Stimulated activated CD4-positive, alpha-beta T cell treated with anti-CD3 and anti-CD28 coated beads, TNF-alpha, amount 100 ng/mL, for 1 hour (primary cell): ENCODE measurements around the gene FAT1.

Experiments used
- DNase-seq, 3 donors: peaks; one replicate each; pipeline ENCODE4 v3.0.0-alpha.2; 2020; ENCODE audit warnings: low read depth in 3 of 3, low spot score in 1 of 3

The FAT1 gene

DNA sequence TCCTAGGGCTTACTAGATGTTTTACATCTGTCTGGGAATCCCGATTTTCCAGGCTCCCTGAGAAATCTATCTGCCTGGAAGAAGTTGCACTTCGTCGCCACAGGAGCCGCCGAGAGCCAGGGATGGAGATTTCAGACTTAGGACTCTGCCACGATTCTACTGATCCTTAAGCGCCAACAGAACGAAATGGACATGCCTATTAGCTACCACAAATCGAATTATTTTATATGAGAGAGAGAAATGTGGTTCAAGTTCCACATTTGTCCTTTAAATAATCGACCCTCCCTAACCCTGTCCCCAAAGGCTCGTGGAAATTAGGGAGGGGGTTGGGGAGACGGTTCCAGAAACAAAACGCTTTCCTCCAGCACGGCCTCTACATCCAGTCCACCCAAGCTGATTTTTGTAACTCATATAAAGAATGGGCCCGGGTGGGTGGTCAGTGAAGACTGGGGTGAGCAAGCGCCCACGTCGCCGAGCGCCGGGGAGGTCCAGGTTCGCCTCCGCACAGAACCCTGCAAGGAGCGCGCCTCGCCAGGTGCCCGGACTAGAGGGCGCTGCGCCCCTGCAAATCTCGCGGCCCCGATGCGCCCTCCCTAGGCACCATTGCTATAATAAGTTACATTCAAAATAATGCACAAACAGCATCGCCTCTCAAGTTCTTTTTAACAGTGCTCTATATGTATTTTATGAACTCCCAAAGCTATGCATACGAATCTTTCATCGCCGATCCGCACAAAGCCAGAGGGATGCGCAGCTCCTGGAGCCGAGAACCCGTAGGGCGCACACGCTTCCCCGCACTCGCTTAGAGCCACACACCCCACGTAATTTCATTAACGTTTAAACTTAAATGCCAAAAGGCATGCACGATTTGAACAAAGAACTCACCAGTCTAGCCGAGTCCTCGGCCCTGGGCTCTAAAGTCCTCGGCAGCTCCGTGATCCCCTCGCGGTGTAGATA is 2.1 kb upstream of the FAT1 start:
- no peak for DNase-seq

DNA sequence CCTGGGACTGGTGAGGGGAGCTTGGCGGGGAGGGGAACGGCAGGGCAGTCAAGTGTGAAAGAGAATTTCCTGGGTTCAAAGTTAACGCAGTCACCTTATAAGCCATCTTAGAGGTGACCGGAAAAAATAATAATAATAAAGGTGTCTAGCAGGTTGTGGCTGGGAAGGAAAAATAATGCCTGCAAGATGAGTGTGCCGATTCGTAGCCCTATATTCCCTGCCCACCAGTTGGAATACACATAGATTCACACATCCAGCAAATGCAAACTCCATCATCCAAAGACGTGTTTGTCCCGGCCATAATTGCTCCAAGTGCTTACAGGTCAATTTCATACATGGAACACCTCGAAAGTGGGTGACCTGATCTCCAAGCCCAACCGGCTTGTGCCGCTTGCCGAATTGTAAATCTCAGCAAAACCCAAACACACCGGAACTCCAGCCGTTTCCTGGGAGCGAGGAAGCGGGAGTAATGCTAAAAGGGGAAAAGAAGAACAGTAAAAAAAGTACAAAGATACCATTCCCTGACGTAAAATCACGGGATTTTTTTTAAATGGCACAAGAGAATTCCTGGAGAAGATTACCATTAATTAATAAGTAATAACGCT is 1.3 kb upstream of the FAT1 start:
- DNase-seq = no peak

- no peak for DNase-seq
Measured at GRCh38 chr4:186724058-186724863, 605 bp upstream of the FAT1 start.

DNA sequence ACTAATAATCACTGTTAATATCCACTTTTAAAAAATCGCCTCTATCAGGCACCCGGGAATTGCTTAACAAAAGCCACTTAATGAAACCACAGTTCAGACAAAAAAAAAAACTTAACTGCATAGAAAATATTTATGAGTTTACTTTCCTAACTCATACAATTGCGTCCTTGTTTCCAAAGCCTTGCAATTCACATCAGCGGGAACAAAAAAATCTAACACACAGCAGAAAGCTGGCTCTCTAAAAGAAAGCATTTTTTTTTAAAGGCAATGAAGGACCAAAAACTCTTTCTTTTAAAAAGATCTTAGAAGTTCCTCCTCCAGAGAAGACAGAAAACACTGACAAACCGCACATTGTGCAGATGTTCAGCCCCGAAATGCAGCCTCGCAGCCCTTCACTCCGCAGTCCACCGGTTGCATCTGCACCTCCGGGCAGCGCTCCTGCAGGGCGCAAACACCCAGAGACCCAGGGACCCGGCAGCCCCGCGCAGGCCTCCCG is 812 bp downstream of the FAT1 start:
- no peak for DNase-seq

DNA sequence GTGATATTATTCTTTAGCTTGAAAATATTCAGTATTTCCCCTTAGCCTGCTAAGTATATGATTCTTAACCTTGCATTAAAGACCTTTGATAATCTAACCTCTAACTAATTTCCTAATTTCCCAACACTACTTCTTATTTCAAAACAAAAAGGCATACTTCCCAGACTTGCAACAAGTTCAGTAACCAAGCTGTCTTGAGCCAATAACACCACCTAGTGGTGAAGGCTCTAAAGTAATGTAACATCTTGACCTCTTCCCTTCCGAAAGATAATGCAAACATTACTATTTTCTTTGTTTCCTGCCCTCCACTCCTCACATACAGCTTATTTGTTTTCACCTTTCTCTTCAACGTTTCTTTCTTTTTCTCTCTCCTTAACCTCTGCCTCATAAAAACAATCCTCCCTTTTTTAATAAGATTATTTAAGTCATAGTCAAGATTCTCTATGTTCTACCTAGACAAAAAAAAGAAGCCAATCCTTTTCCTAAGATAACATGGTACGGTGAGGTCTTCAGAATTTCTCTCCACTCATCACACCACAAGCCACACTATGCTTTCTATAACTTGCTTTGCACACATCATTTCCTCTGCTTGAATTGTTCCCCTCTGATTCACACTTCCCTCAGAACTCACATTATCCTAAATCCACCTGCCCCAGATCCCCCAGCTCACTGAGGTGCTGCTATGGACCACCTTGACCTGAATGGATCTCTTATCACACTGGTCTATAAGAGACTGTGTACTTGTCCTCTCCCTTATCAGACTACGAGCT is 3.5 kb downstream of the FAT1 start:
- no peak for DNase-seq

- no peak for DNase-seq
Measured at GRCh38 chr4:186717556-186717955, 6.1 kb downstream of the FAT1 start.

- no peak for DNase-seq
Measured at GRCh38 chr4:186715077-186715476, 8.6 kb downstream of the FAT1 start.

DNA sequence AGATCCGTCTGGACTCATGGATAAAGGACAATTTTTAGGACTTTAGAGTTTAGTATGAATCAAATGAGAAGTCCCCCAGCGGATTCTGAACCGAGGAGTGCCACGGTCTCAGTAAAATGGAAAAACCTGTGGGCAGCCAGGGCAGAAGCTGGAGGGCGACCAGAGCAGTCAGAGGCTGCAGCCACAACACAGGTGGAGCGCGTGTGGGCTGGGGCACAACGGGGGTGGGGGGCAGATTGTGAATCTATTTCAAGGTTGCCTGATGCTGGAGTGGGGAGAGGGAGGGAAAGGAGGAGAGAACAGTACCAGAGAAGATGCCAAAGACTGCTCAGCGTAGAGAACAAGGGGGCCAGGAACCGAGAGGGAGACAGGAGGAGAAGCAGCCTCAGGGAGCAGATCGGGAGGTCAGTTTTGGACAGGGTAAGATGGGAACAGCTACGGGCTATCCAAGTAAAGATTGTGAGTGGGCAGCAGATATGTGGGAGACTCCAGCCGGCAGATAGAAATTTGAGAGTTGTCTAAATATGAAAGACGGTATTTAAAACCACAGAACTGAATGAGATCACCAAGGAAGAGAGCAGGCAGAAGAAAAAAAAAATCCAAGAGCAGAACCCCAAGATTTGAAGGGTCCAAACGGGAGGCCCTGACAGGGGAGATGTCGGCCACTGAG is 9.5 kb downstream of the FAT1 start:
- no peak for DNase-seq

DNA sequence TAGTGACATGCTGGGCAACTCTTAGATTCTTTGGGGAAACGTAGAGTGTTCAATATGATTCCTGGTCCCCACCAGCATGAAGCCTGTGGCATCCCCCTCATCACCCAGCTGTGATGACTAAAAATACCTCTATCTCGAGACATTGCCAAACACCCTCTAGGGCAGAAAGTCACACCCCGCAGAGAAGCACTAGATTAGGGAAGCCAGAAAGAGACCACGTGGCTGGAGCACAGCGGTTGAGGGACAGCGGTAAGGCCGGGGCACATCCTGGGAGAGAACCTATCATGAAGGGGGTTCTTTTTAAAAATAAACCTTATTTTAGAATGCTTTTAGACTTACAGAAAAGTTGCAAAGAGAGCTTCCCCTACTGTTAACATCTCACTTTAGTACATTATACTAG is 11.0 kb downstream of the FAT1 start:
- DNase-seq = no peak

- DNase-seq = no peak
Measured at GRCh38 chr4:186710521-186711119, 13.0 kb downstream of the FAT1 start.

DNA sequence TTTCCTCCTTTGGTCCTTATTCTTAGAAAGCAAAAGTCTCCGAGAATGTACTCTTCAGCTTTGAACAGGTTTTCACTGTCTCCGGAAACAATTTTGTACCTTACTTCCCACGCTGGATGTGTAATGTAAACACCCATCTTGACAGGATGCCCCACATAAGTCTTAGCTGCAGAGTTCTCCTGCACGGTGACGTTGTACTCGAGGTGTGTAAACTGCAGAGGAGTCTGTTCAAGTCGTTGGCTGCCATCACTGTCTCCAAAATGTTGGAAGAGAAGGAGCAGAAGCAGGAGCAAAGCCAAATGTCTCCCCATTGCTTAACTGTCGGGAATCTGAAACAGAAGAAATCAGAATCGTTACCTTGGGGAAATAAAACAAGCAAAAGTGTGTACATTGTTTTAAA is 14.1 kb downstream of the FAT1 start:
- DNase-seq = no peak

DNA sequence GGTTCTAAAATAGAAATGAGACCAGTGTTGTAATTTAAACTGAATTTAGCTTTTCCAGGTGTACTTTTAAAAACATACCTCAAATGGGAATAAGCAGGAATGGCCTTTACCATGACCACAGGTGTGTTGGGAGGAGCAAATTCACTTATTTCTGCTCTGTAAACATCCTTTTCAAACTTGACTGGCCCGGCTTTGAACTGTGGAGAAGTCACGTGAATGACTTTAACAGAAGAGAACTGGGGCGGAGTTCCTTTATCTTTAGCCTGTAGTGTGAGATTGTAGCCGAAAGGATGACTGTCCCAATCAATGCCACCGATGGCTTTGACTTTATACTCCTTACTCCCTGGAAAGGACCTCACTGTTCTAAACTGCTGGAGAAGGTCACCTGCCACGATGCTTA is 15.1 kb downstream of the FAT1 start:
- no peak for DNase-seq

DNA sequence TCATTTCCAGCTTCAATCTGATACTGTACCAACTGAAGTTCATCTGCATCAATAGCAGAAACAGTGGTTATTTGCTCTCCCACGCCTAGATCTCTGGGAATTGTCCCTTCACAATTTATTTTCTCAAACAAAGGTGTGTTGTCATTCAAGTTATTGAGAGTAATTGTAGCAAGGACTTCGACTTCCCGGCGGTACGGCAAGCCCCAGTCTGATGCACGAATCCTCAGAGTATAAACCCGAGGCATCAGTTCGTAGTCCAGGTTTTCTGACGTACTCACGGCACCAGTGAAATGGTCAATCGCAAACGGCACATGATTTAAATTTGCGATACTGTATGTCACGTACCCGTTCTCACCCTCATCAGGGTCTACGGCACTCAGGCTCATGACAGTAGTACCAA is 15.7 kb downstream of the FAT1 start:
- no peak for DNase-seq

GRCh38 chr4:186707574-186707973 is 16.1 kb downstream of the FAT1 start:
- no peak for DNase-seq

DNA sequence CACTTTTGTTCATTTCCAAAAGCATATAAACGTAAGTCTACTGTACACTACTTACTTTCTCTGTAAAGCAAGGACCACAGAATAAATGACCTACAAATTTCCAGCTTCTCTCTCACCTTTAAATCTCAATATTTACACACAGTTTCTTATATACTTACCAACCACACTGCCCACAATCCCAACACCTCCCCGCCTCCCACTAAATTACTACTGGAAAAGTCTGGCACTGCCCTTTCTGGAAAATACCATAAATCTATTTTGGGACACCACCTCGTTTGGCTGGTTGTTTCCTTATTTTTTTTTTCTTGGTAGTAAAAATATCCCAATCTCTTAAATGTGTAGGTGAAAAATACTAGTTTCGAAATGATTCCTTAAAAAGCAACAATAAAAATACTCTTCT is 19.6 kb downstream of the FAT1 start:
- DNase-seq = no peak

GRCh38 chr4:186703510-186703909 is 20.1 kb downstream of the FAT1 start:
- DNase-seq = no peak

- DNase-seq = no peak
Measured at GRCh38 chr4:186702940-186703339, 20.7 kb downstream of the FAT1 start.

DNA sequence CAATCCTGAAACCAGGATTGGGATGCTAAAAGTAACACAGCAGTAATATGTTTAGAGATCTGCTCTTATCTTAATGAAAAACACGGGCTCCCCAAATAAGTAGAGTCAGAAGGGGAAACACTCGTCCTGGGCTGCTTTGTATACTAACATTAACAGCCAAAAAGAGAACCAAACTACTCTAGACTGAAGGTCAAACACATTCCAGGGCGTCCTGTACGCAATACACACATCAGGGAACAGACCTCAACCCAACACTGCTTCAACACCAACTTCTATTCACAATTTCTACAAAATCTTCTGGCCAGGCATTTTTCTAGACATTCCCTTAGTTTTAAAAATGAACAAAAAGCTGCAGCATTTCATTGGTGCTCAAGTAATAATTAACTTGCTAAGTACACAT is 21.4 kb downstream of the FAT1 start:
- no peak for DNase-seq

GRCh38 chr4:186701788-186702187 is 21.9 kb downstream of the FAT1 start:
- DNase-seq = no peak

DNA sequence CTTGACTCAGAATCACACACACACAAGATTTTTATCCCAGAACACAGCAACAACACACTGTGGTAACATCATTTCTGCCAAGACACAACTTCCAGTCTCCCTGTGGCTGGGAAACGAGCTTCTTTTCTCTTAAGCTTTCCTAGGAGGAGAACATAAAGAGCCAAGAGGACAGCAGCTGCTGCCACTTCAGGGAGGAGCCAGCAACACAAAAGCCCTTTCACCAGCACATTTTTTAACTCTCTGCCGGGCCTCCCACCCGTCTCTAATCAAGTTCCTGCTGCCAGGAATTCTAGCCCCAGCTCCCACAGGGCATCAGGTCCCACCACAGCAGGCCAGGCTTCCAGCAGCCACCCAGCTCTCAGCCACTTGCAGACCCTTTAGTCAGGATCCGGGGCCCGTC is 22.4 kb downstream of the FAT1 start:
- no peak for DNase-seq
